HepG2 (cell line): ENCODE results near the gene RBM23. TPM values are rescaled to one million over a fixed set of nuclear protein-coding genes. Genes with fewer than 3 reads are reported as not detected.

ENCODE experiments used
- FOXM1 ChIP-seq: sonication (generic); formaldehyde crosslinking; IDR thresholded peaks from 2 replicates; pipeline ENCODE4 v1.5.0; 2020; ENCODE audit warnings: missing genetic modification reagents
- HINFP ChIP-seq: sonication (generic); formaldehyde crosslinking; IDR thresholded peaks from 2 replicates; pipeline ENCODE4 v1.4.0; 2020; ENCODE audit warnings: low read depth, mild to moderate bottlenecking, missing genetic modification reagents
- NFRKB ChIP-seq: fragments of 450-650 bp; IDR thresholded peaks from 2 replicates; pipeline ENCODE4 v1.6.1; 2017
- PAWR ChIP-seq: sonication (generic); formaldehyde crosslinking; IDR thresholded peaks from 2 replicates; pipeline ENCODE4 v1.4.0; 2020; ENCODE audit warnings: missing genetic modification reagents, mild to moderate bottlenecking, borderline replicate concordance
- PAXIP1 ChIP-seq: sonication (generic); formaldehyde crosslinking; conservative IDR thresholded peaks from 2 replicates; pipeline ENCODE4 v1.4.0; 2020; ENCODE audit warnings: mild to moderate bottlenecking, missing genetic modification reagents, moderate library complexity
- PRDM4 ChIP-seq: sonication (generic); formaldehyde crosslinking; IDR thresholded peaks from 2 replicates; pipeline ENCODE4 v1.9.0; 2021; ENCODE audit warnings: missing genetic modification reagents, borderline replicate concordance
- RBAK ChIP-seq: sonication (generic); formaldehyde crosslinking; IDR thresholded peaks from 2 replicates; pipeline ENCODE4 v1.5.1; 2020; ENCODE audit warnings: mild to moderate bottlenecking, missing genetic modification reagents
- SUZ12 ChIP-seq: fragments of 150-350 bp; IDR thresholded peaks from 2 replicates; pipeline ENCODE4 v1.6.1; 2014; ENCODE audit warnings: low read depth, low read length
- TFAP4 ChIP-seq: sonication (generic); IDR thresholded peaks from 2 replicates; pipeline ENCODE4 v1.6.1; 2016; ENCODE audit warnings: low read depth, borderline replicate concordance
- TRIM24 ChIP-seq: sonication (generic); formaldehyde crosslinking; IDR thresholded peaks from 2 replicates; pipeline ENCODE4 v1.8.0; 2022; ENCODE audit warnings: mild to moderate bottlenecking, missing genetic modification reagents
- ZBTB7A ChIP-seq: sonication (generic); formaldehyde crosslinking; IDR thresholded peaks from 2 replicates; pipeline ENCODE4 v1.8.0; 2022; ENCODE audit warnings: mild to moderate bottlenecking, missing genetic modification reagents
- ZFP36 ChIP-seq: fragments of 150-350 bp; IDR thresholded peaks from 2 replicates; pipeline ENCODE4 v1.6.1; 2018; ENCODE audit warnings: borderline replicate concordance, low read length, low read depth; ENCODE audit not compliant: partially characterized antibody
- ZFY ChIP-seq: sonication (generic); formaldehyde crosslinking; IDR thresholded peaks from 2 replicates; pipeline ENCODE4 v1.4.0; 2020; ENCODE audit warnings: missing genetic modification reagents
- ZNF10 ChIP-seq: sonication (generic); formaldehyde crosslinking; IDR thresholded peaks from 2 replicates; pipeline ENCODE4 v1.4.0; 2020; ENCODE audit warnings: mild to moderate bottlenecking, low read depth, missing genetic modification reagents, borderline replicate concordance
- ZNF136 ChIP-seq: sonication (generic); formaldehyde crosslinking; IDR thresholded peaks from 2 replicates; pipeline ENCODE4 v1.8.1; 2022; ENCODE audit warnings: low read depth, mild to moderate bottlenecking, moderate library complexity, missing genetic modification reagents
- ZNF317 ChIP-seq: sonication (generic); formaldehyde crosslinking; IDR thresholded peaks from 2 replicates; pipeline ENCODE4 v1.5.0; 2020; ENCODE audit warnings: mild to moderate bottlenecking, missing genetic modification reagents
- ZNF451 ChIP-seq: sonication (generic); formaldehyde crosslinking; IDR thresholded peaks from 2 replicates; pipeline ENCODE4 v1.5.0; 2020; ENCODE audit warnings: mild to moderate bottlenecking, missing genetic modification reagents
- ZNF616 ChIP-seq: sonication (generic); formaldehyde crosslinking; IDR thresholded peaks from 2 replicates; pipeline ENCODE4 v1.5.0; 2020; ENCODE audit warnings: low read depth, mild to moderate bottlenecking, missing genetic modification reagents
- ZNF780A ChIP-seq: sonication (generic); formaldehyde crosslinking; IDR thresholded peaks from 2 replicates; pipeline ENCODE4 v1.8.0; 2022; ENCODE audit warnings: mild to moderate bottlenecking, missing genetic modification reagents, moderate library complexity
- ZNF781 ChIP-seq: sonication (generic); formaldehyde crosslinking; IDR thresholded peaks from 2 replicates; pipeline ENCODE4 v1.5.1; 2020; ENCODE audit warnings: borderline replicate concordance, mild to moderate bottlenecking, missing genetic modification reagents; ENCODE audit errors: not compliant biosample characterization
- ZSCAN5A ChIP-seq: sonication (generic); formaldehyde crosslinking; IDR thresholded peaks from 2 replicates; pipeline ENCODE4 v1.8.0; 2022; ENCODE audit warnings: mild to moderate bottlenecking, missing genetic modification reagents, borderline replicate concordance
- polyA plus RNA-seq, 8 experiments: library from polyadenylated mRNA; depleted of rRNA in 3 of 8; stranded (reverse) in 7 of 8; unstranded in 1 of 8; fragments of >200 nt; fragmentation: Illumina TruSeq in 4 of 8; extraction: Trizol in 4 of 8; gene quantifications; 2 replicates each; pipeline versions ENCODE4 v1.2.1 to v1.2.3, GENCODE V29; 2011 to 2016; ENCODE audit warnings: low read depth in 4 of 8, missing spikeins in 1 of 8, mixed read lengths in 1 of 8; ENCODE audit not compliant: insufficient read depth in 1 of 8
- total RNA-seq, 5 experiments: library from RNA; depleted of rRNA; stranded (reverse); fragments of >200 nt; fragmentation: Illumina TruSeq; extraction: Trizol; gene quantifications; 2 replicates each; pipeline ENCODE4 v1.2.3, GENCODE V29; 2016; ENCODE audit warnings: low read depth in 1 of 5

The RBM23 gene
- total and polyA plus RNA-seq, 2 of the 13 experiments (the other 11 are each of a cell fraction or from before 2014, with no cell fraction given) = 1.5 to 2.1 TPM

GRCh38 chr14:22966783-22967269, 47.9 kb upstream of the RBM23 start (continued):
- TF ChIP-seq PAXIP1 (CRISPR knock-in tag) = no peak
- 0 out of 2 replicates have a peak, but pooled peaks have one; percentile 28 for TF ChIP-seq ZSCAN5A (CRISPR knock-in tag)
- TF ChIP-seq HINFP (CRISPR knock-in tag) = no peak
- no peak; the same call in 1 of the 2 replicates for TF ChIP-seq ZBTB7A (CRISPR knock-in tag)
- no peak for TF ChIP-seq TRIM24
- no peak for TF ChIP-seq ZNF781 (CRISPR knock-in tag)
- TF ChIP-seq ZFY (CRISPR knock-in tag) = no peak
- no peak for TF ChIP-seq ZNF780A (CRISPR knock-in tag)
- TF ChIP-seq ZFP36 = no peak
- TF ChIP-seq ZNF10 (CRISPR knock-in tag) = no peak
- no peak; the same call in 1 of the 2 replicates for TF ChIP-seq TFAP4
- no peak for TF ChIP-seq NFRKB
- no peak for TF ChIP-seq PAWR (CRISPR knock-in tag)
- no peak for TF ChIP-seq RBAK
- no peak for TF ChIP-seq PRDM4 (CRISPR knock-in tag)
- TF ChIP-seq ZNF616 (CRISPR knock-in tag) = no peak
- no peak for TF ChIP-seq ZNF451
- TF ChIP-seq FOXM1 (CRISPR knock-in tag) = no peak
- no peak for TF ChIP-seq SUZ12
- TF ChIP-seq ZNF136 = no peak
- TF ChIP-seq ZNF317 (CRISPR knock-in tag) = no peak
